GM18517 (cell line): Measurements from ENCODE around the gene FCAMR.
A peak's percentile ranks its signal among the peaks of the same experiment; 100 is the strongest.
"Not testable (repeated sequence)": the region's sequence is repeated elsewhere in the genome, so short reads cannot be mapped to it uniquely, and the experiment has no call there.

Source experiments
- ATAC-seq: cut with Tn5 transposase; IDR thresholded peaks from one replicate; pipeline ENCODE4 v1.9.1; 2021; ENCODE audit warnings: mild to moderate bottlenecking, moderate library complexity; ENCODE audit not compliant: unreplicated experiment

The FCAMR gene

GRCh38 chr1:206937425-206937824, 32.8 kb downstream of the FCAMR start:
- ATAC-seq: no peak

GRCh38 chr1:206935491-206936067, 34.7 kb downstream of the FCAMR start:
- ATAC-seq: no peak

GRCh38 chr1:206933333-206933945, 36.8 kb downstream of the FCAMR start:
- no peak for ATAC-seq

- ATAC-seq: no peak
Observed at GRCh38 chr1:206932177-206932576, 38.1 kb downstream of the FCAMR start.

GRCh38 chr1:206931709-206932108, 38.6 kb downstream of the FCAMR start:
- ATAC-seq: no peak

GRCh38 chr1:206930210-206930798, 40.0 kb downstream of the FCAMR start:
- peak; percentile 80 for ATAC-seq

- ATAC-seq: no peak
Observed at GRCh38 chr1:206929524-206929923, 40.7 kb downstream of the FCAMR start.

- ATAC-seq: no peak
Observed at GRCh38 chr1:206926286-206926685, 44.0 kb downstream of the FCAMR start.

GRCh38 chr1:206925106-206925736, 45.0 kb downstream of the FCAMR start:
- peak; percentile 64 for ATAC-seq

GRCh38 chr1:206924592-206925105, 45.6 kb downstream of the FCAMR start:
- ATAC-seq: peak; percentile 8

- not testable (repeated sequence) for ATAC-seq
Observed at GRCh38 chr1:206923961-206924557, 46.2 kb downstream of the FCAMR start.

GRCh38 chr1:206923009-206923960, 47.0 kb downstream of the FCAMR start:
- peak; percentile 46 for ATAC-seq

GRCh38 chr1:206922524-206922923, 47.7 kb downstream of the FCAMR start:
- ATAC-seq: no peak

- no peak for ATAC-seq
Observed at GRCh38 chr1:206921772-206922265, 48.4 kb downstream of the FCAMR start, which contains the start of gene FCMR. FCMR (minus strand) TSS chr1:206921941; CDS start chr1:206921854, 87 bp downstream.

GRCh38 chr1:206918076-206918475, 52.2 kb downstream of the FCAMR start:
- ATAC-seq: no peak

GRCh38 chr1:206916000-206916709, 54.1 kb downstream of the FCAMR start:
- ATAC-seq: no peak

- no peak for ATAC-seq
Observed at GRCh38 chr1:206915030-206915735, 55.1 kb downstream of the FCAMR start.

- no peak for ATAC-seq
Observed at GRCh38 chr1:206913766-206914537, 56.3 kb downstream of the FCAMR start.
